Posterior cingulate gyrus (tissue), 11 donors: Measurements from ENCODE around the gene SUPT4H1.

ENCODE experiments used
- DNase-seq, 10 donors: peaks; one replicate each; pipeline versions ENCODE4 v3.0.0 to v3.0.0-alpha.2; 2020 to 2021; ENCODE audit warnings: mixed read lengths in 3 of 10
- intact Hi-C: fragments of 100-400 bp; cut with DNase I; formaldehyde crosslinking; loops from one replicate; pipeline ENCODE4 v1.15.1; 2023

SUPT4H1 gene

DNA sequence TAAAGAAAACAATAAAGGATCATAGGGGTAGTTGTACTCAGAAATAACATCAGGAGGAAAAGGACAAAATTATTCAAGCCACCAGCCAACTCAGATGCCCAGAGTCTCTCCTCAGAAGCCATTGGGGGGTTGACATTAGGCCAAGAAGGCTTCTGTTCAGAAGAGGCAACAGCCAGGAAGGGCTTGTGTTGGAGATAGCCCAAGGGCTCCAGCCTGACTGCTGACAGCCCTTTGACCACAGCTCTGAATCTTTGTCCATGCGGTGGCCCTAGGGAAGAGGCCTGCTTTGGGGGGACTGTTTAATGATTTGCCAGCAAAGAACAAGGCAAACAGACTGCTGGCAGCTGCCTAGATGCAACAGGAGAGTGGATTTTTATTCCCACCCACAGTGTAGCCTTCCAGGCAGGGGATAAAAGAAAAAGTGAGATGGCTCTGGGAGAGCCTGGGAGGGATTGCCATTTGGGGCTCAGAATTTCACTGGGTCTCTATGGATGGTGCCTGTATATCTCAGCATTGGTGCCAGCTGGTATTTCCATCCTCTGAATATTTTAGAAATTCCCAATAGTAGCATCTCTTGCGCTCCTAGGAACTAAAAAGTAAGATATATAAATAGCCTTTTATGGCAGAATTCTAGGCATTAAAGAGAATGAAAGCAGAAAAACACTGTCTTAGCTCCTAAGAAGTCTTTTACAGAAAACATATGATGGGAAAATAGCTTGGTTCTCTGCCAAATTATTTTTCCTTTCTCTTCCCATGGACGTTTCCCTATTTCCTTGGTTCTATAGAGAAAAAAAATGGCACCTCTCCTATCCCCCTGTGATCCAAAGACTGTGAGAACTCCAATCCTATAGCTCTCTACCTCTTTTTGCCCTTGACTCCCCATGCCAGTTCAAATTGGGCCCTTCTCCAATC, 29.4 kb upstream of the SUPT4H1 start:
- intact Hi-C loops = no loop called here
- DNase-seq = peak in 1 of 10 donors; percentile 22

DNA sequence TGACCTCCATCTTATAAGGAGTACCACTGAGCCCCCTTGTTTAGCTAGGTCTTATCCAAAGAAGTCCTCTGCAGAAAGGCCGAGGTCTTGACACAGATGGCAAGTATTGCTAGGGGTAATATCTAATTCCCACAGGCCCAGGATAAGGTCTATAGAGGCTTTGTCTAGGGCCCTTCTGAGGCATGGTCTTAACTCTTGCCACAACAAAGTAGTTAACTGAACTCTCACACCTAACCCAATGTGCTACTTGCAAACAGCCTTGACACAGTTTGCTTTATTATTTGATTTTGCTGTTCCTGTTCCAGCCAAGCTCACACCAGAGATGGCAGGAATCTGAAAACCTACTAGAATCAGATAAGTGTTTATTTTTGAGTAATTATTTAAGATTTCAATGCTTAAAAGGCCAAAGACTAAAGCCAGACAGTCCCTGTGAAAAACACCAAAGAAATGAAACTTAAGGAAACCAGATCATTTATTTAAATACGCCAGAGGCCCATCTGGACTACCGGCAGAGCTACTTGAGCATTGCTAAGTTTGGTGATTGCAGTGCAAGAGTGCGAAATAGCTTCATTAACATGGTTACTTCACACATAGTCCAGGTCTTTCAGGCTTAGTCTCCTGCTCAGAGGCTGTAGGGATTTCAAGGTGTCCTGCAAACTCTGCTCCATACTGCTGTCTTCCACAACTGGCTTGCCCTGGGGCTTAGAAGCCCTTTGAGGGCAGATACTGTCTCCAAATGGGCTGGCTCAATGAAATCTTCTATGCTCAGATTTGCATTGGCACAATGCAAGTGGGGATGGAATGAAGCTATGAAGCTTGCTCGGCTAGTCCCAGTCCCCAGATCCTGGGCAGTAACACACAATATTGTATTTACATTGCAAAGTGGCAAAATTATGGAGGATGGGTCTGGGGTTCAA, 28.5 kb upstream of the SUPT4H1 start:
- no peak for DNase-seq
- intact Hi-C loops = no loop called here

DNA sequence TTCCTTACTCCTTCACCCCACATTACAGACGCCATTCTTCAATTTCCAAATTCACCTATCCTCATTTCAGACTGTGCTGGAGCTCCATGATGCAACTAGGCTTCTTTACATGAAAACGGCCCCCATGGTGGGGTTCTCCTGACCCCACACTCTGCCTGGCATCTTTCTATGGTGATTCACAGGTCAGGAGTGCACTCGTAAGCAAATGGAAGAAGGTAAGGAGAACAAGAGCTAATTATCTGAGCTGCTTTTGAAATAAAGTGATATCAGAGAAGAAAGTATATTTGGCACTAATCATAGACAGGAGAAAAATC, 27.5 kb upstream of the SUPT4H1 start:
- no peak for DNase-seq
- intact Hi-C loops = no loop called here

DNA sequence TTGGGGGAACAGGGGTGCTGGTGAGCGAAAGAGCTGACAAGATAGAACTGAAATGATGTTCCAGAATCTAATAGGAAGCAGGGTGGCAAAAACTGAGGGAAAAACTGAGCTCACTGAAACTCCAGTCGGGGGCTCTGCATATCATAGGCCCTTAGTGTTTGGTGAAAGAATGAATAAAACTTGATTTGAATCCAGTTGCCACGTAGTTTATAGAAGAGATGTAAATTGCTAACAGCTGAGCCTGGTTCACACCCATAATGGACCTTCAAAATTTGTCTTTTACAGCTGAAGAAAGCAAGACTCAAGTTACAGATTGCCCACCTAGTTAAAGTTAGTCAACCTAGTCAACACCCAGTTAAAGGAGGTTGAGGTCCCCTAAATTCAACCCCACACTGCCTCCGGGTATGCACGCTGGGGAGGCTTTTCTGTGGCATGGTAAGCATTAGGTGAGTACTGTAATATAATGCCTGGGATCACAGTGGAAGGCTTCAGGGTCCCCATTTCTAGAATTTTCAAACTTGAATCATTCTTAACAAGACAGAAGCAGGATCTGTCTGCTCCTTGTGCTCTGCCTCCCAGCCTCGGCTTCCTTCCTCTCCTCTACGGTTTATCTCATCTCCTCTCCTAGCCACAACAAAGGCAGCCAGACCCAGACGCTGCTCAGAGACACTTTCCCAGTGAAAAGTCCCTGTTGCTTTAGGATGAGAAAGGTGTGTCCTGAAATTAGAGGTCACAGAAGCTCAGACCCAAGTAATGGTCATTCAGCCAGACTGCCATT, 26.9 kb upstream of the SUPT4H1 start:
- DNase-seq = no peak
- intact Hi-C loops = no loop called here

DNA sequence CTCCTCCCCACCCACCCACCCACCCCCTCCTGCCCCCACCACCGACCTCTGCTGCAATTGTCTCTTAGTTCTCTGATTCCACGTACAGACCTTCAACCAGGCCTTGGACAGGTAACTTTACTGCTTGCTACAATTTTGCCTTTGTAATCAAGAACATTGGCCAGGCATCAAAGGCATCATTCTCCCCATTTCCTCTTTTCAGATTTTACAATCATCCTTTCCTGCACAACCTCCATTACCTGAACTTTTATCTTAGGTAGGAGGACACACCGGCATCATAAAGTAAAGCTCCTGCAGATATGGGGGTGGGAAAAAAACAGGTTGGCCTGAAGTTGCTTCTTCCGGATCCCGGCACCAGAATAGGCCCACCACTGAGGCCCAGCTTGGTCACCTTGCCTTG, 25.7 kb upstream of the SUPT4H1 start:
- intact Hi-C loops = no loop called here
- DNase-seq = no peak

DNA sequence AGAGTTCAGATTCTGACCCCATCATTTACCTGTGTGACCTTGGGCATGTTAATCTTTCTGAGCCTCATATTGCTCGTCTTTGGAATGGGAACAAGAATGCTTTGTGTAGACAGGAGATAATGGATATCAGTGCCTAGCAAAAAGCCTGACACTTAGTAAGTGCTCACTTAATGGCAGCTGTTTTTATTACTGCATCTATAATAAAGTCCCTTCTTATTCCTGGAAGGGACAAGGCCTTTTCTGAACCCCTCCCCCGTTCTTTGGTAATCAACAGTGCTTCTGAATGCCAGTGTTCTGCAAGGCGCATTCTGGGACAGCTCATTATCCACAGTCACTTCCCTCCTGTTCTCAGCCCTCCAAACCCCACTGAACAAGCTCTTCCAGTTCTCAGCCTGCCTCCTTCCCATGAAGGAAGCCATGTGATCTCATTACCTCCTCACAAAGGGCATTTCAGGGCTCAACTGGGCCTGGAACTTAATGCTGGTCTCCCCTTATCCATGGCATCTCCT, 25.1 kb upstream of the SUPT4H1 start:
- no peak for DNase-seq
- intact Hi-C loops = no loop called here

DNA sequence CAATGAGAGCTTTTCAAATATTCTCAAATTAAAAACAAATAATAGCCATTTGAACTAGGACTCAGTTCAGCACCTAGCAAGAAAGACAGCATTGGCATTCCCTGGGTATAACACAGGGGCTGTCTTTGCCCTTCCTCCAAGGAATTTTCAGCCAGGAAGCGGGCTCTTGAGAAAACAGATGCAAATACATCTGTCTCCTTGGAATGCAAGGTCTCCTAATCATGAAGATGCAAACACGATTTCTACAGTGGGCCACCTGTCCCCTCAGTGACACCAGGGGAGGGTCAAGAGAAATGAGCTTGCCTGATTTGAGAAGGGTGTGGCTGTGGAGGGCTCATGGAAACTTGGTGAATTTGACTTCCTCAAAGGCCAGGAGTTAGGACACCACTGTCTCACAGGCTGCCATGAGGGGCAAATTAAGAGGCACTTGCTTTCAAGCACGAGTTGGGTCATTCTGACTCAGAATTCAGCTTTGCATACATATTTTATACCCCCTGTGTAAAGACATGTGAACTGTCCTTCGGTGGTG, 24.5 kb upstream of the SUPT4H1 start:
- intact Hi-C loops = no loop called here
- no peak for DNase-seq

DNA sequence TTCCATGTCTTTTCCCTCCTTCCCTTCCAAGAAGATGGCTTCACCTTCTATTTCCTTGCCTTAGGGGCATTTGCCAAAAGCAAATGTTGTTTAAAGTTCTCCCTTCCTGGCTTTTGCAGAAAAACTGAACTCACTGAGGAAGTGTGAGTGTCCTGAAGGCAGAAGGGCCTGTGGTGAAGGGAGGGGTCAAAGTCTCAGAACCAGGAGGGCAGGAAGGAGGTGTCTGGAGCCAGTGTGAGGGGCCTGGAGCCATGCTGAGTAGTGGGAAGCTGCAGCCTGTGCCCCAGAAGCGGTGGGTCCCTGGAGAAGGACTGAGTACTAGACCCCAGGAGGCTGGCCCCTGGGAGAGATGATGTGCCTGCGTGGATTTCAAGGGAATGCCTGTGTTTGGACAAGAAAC, 23.8 kb upstream of the SUPT4H1 start:
- DNase-seq = no peak
- intact Hi-C loops = no loop called here

DNA sequence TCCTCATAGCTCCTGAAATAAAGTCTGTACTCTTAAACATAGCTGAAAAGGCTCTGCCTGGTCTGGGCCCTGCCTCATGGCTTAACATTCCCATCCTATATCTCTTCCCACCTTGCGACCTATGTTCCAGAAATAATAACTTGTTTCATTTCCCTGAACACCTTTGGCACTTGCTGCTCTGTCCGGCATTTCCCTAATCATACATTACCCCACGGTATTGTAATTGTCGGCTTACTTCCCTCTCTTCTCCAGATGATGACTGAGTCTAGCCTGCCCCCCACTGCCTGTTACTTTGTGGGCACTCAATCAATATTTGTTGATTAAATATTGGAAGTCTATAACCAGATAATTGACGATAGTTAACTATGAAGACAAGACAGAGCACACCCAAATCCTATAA, 23.3 kb upstream of the SUPT4H1 start:
- DNase-seq = no peak
- intact Hi-C loops = no loop called here

DNA sequence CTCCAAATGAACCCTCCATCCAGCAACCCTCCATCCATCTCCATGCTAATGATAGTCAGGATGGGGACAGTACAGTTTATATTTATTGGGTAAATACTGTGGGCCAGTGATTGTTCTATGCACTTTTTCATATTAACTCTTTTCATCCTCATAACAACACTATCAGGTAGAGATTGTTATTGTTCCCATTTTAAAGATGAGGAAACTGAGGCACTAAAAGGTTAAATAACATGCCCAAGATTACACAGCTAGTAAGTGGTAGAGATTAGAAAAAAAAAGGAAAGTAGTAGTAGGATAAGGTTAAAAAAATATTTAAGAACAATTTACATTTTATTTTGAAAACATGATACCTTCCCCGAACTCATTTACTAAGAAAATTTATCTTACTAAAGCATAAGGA, 21.9 kb upstream of the SUPT4H1 start:
- intact Hi-C loops = no loop called here
- no peak for DNase-seq

DNA sequence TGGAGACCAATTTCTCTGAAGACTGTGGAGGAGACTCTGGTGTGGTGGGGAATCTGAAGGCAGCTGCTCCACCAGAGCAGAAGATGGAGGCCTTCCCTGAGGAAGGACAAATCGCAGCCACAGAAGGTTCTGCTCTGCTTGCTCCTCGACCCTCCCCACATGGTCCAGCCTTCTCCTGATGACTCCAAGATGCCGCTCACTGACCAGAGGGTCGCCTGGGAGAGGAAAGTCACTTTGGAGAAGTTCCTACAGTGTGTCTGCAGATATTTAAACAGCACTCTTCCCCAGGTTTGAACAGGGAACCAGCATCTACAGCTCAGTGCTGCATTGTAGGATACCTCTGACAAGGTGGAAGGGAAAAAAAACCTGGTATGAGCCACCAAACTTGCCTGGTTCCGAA, 21.0 kb upstream of the SUPT4H1 start:
- no peak for DNase-seq
- intact Hi-C loops = no loop called here

DNA sequence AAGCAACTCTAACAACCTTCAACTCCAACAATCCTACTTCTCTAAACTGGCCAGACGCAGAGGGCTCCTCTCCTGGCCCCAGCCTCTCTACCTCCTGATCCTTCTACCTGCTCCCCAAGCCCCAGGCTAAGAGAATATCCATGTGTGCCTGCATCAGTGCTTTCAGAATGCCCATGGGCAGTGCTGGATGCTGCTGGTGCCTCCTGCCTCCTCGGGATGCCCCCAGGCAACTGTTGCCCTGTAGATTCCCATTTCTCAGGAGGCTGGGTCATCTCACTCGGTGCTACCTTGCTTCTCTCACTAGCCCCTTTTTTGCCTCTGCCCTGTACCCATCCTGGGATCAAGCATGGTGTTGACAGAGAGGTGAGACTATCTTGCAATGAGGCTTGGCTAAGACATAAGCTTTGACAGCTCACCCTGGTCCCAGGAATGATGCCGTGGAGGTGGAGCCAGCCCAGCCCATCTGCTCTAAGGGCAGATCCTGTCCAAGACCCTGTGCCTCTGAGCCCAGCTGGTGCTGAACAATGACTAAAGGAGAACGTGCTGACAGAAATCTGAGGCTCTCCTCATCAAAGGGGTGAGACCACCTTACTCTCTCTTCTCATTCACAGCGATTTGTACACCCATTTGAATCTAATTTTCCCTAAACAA, 19.4 kb upstream of the SUPT4H1 start:
- no peak for DNase-seq
- intact Hi-C loops = no loop called here

DNA sequence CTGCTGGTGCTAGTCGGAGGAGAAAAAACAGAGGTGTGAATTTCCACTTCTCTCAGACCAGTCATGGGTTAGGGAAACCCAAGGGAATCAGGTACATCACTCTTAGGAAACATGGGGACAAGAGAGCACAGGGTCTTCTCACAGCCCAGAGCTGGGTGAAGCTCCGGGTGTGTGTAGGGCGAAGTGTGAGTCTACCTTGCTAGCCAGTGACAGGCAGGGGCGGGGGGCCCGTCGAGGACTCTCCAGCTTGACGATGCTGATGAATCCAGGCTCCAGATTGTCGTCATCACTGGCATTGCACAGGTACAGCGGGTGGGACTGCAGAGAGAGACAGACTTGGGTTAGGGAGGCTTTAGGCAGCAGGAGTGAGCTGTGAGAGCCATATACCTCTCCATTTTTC, 18.7 kb upstream of the SUPT4H1 start:
- intact Hi-C loops = no loop called here
- no peak for DNase-seq

DNA sequence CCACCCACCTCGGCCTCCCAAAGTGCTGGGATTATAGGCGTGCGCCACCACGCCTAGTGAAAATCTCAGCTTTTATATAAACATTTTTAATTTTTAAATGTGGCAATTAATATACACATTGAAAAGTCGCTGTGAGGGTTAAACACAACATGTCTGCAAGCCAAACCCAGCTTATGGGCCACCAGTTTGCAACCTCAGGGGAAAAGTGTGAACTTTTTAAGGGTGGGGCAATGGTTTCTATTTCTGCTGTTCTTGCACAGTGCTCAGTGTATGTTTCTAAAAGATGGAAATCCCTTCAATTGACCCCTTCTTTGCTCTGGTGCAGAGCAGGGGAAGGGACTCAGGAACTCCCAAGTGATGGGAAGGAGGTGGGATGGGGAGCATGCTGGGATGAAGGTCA, 18.3 kb upstream of the SUPT4H1 start:
- intact Hi-C loops = no loop called here
- DNase-seq = no peak

DNA sequence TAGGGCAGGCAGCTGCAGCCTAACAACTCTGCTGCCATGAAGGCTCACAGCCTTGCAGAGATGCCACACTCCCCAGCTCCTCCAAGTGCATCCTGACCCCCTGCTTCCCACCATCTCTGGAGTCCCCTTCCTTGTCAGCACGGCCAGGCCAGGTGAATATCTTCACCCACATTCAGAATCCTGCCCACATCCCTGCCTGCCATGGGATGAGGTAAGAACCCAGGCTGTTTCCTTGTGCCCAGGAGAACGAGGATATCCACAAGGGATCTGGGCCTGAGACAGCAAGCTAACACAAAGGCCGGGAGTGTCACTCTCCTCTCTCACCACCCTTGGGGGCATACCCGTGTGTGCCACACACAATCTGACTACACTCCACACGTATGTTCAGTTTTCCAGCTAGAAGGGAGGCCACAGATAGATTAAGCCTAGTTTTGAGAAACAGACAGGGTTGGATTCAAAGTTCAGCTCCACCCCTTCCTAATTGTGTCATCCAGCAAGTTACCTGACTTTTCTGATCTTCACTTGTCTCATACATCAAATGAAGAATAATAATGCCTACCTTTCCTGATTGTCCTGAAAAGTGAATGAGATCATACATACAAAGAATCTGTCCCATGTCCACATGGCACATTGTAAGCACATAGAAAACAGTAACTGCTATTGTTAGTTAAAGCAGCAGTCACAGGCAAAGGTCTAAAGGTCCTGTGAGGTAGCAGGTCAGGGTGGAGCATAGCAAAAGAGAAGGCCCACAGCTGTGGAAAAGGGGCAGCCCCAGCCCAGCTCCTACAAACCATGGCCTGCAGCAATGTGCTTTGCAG, 17.4 kb upstream of the SUPT4H1 start:
- intact Hi-C loops = no loop called here
- no peak for DNase-seq

DNA sequence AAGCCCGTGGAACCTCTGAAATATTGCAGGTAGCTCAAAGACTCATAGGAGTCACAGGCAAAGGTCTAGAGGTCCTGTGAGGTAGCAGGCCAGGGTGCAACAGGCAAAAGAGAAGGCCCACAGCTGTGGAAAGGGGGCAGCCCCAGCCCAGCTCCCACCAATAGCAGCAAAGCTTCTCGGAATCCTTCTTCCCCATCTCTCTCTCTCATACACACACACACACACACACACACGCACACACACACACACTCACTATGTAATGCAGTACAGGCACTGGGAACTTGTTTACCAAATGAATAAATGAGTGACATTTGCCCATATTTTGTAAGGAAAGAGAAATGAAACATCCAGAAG, 16.8 kb upstream of the SUPT4H1 start:
- intact Hi-C loops = no loop called here
- DNase-seq = no peak

DNA sequence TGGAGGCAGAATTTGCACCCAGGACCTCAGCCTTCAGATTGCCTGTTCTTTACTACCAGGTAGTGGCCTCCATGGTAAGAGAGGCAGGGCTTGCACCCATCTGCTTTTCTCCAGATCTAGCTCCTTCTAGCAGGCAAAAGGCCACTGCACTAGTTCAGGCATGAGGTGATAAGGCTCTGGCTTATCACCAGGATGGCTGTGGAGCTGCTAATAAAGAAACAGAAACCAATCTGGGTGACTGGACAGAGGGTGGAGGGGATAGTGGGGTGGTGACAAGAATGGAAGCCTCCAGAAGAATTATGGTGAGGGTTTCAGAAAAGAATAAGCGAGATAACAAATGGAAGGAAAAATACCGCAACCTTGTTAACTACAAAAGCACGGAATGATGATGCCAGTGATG, 15.5 kb upstream of the SUPT4H1 start:
- intact Hi-C loops = no loop called here
- DNase-seq = no peak

DNA sequence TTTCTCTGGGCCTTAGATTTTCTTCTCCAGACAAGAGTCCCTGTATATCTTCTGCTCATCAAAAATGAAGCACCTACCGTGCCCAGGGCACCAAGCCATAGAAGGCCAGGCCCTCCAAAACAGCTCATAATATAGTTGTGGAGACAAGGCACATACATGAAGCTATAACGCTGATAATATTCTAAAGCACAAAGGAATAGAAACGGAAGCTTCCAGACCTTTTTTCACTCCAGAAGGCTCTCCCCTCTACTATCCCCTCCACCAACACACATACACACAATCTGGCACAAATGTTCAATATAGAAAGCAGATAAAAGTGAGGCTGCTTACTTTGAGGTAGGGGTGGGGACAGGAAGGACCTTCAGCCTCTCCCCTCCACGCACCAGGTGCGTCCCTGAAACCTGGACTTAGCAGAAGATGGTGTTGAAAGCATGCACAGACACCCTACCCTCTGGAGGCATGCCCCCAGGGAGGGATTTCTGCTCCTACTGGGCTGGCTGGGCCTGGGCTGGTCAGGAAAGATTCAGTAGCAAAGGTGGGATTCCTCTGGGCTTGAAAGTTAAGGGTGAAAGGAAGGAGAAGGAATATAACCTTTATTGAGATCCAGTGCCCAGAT, 14.1 kb upstream of the SUPT4H1 start:
- DNase-seq = no peak
- intact Hi-C loops = no loop called here
